ENCODE results near the gene PLCB1.
"Not testable (repeated sequence)": the region's sequence is repeated elsewhere in the genome, so short reads cannot be mapped to it uniquely, and the experiment has no call there.

PLCB1 gene

GRCh38 chr20:8156235-8157079 is 24.4 kb downstream of the PLCB1 start:
- Histone ChIP-seq H3K36me3 (ENCODE audit: control insufficient read depth, low read length) (no peaks in the 10 kb centered on the region), H3K4me1 (ENCODE audit: control insufficient read depth, low read length) (no peaks in the 10 kb centered on the region), H3K4me3 (ENCODE audit: low read length) (no peak overlapping the region), H3K27me3 (ENCODE audit: control insufficient read depth, low read length) (no peaks in the 10 kb centered on the region), H4K20me1 (ENCODE audit: control insufficient read depth, insufficient read depth, low read depth, low read length) (no peaks in the 10 kb centered on the region), H3K4me2 (ENCODE audit: low read length) (no peak overlapping the region), H3K9me3 (ENCODE audit: control insufficient read depth, insufficient read depth, low read length) (no peaks in the 10 kb centered on the region), H3K27ac (ENCODE audit: low read depth, low read length) (no peak overlapping the region), H3K9me2 (replicated peaks; ENCODE audit: control insufficient read depth, low read length) (no peaks in the 10 kb centered on the region), H3F3A (ENCODE audit: control insufficient read depth, insufficient read depth) (no peaks in the 10 kb centered on the region), H3K79me2 (ENCODE audit: control insufficient read depth, low read length) (no peaks in the 10 kb centered on the region)
- TF ChIP-seq EZH2phosphoT487 (IDR thresholded peaks at IDR 0.05; ENCODE audit: borderline replicate concordance, low read length) (no peak), CTCF (IDR thresholded peaks at IDR 0.05; ENCODE audit: low read depth, low read length, poor library complexity, severe bottlenecking) (no peak)

GRCh38 chr20:8159217-8159616 is 27.2 kb downstream of the PLCB1 start:
- not testable (repeated sequence) for H3K27me3 ChIP-seq (ENCODE audit: control insufficient read depth, low read length); H3K36me3 ChIP-seq (ENCODE audit: control insufficient read depth, low read length); H3K79me2 ChIP-seq (ENCODE audit: control insufficient read depth, low read length); H3K9me2 ChIP-seq (replicated peaks; ENCODE audit: control insufficient read depth, low read length); H3K27ac ChIP-seq (ENCODE audit: low read depth, low read length); H3K9me3 ChIP-seq (ENCODE audit: control insufficient read depth, insufficient read depth, low read length); H3K4me3 ChIP-seq (ENCODE audit: low read length); H4K20me1 ChIP-seq (ENCODE audit: control insufficient read depth, insufficient read depth, low read depth, low read length); H3K4me2 ChIP-seq (ENCODE audit: low read length); H3F3A ChIP-seq (ENCODE audit: control insufficient read depth, insufficient read depth); H3K4me1 ChIP-seq (ENCODE audit: control insufficient read depth, low read length)

GRCh38 chr20:8161264-8162071 is 29.4 kb downstream of the PLCB1 start:
- no peaks in the 10 kb centered on the region for H3K79me2 ChIP-seq (ENCODE audit: control insufficient read depth, low read length)
- no peak overlapping the region for H3K4me2 ChIP-seq (ENCODE audit: low read length)
- H3K4me3 ChIP-seq (ENCODE audit: low read length) = no peak overlapping the region
- no peaks in the 10 kb centered on the region for H3K27me3 ChIP-seq (ENCODE audit: control insufficient read depth, low read length)
- TF ChIP-seq CTCF (IDR thresholded peaks at IDR 0.05; ENCODE audit: low read depth, low read length, poor library complexity, severe bottlenecking) (no peak), EZH2phosphoT487 (IDR thresholded peaks at IDR 0.05; ENCODE audit: borderline replicate concordance, low read length) (no peak)
- H3K9me3 ChIP-seq (ENCODE audit: control insufficient read depth, insufficient read depth, low read length) = no peaks in the 10 kb centered on the region
- no peaks in the 10 kb centered on the region for H3K4me1 ChIP-seq (ENCODE audit: control insufficient read depth, low read length)
- no peaks in the 10 kb centered on the region for H3F3A ChIP-seq (ENCODE audit: control insufficient read depth, insufficient read depth)
- no peak overlapping the region for H3K27ac ChIP-seq (ENCODE audit: low read depth, low read length)
- H3K9me2 ChIP-seq (replicated peaks; ENCODE audit: control insufficient read depth, low read length) = no peaks in the 10 kb centered on the region
- no peaks in the 10 kb centered on the region for H4K20me1 ChIP-seq (ENCODE audit: control insufficient read depth, insufficient read depth, low read depth, low read length)
- no peaks in the 10 kb centered on the region for H3K36me3 ChIP-seq (ENCODE audit: control insufficient read depth, low read length)

GRCh38 chr20:8162610-8163009 is 30.5 kb downstream of the PLCB1 start:
- no peaks in the 10 kb centered on the region for H3K27me3 ChIP-seq (ENCODE audit: control insufficient read depth, low read length)
- H3K4me2 ChIP-seq (ENCODE audit: low read length) = no peak overlapping the region
- H3K4me1 ChIP-seq (ENCODE audit: control insufficient read depth, low read length) = no peaks in the 10 kb centered on the region
- H4K20me1 ChIP-seq (ENCODE audit: control insufficient read depth, insufficient read depth, low read depth, low read length) = no peaks in the 10 kb centered on the region
- H3K27ac ChIP-seq (ENCODE audit: low read depth, low read length) = no peak overlapping the region
- H3K79me2 ChIP-seq (ENCODE audit: control insufficient read depth, low read length) = no peaks in the 10 kb centered on the region
- no peaks in the 10 kb centered on the region for H3K9me3 ChIP-seq (ENCODE audit: control insufficient read depth, insufficient read depth, low read length)
- TF ChIP-seq CTCF (IDR thresholded peaks at IDR 0.05; ENCODE audit: low read depth, low read length, poor library complexity, severe bottlenecking) (no peak), EZH2phosphoT487 (IDR thresholded peaks at IDR 0.05; ENCODE audit: borderline replicate concordance, low read length) (no peak)
- H3K4me3 ChIP-seq (ENCODE audit: low read length) = no peak overlapping the region
- no peaks in the 10 kb centered on the region for H3F3A ChIP-seq (ENCODE audit: control insufficient read depth, insufficient read depth)
- H3K36me3 ChIP-seq (ENCODE audit: control insufficient read depth, low read length) = no peaks in the 10 kb centered on the region
- H3K9me2 ChIP-seq (replicated peaks; ENCODE audit: control insufficient read depth, low read length) = no peaks in the 10 kb centered on the region
